ENCODE measurements around the gene CTTNBP2NL.

DNA sequence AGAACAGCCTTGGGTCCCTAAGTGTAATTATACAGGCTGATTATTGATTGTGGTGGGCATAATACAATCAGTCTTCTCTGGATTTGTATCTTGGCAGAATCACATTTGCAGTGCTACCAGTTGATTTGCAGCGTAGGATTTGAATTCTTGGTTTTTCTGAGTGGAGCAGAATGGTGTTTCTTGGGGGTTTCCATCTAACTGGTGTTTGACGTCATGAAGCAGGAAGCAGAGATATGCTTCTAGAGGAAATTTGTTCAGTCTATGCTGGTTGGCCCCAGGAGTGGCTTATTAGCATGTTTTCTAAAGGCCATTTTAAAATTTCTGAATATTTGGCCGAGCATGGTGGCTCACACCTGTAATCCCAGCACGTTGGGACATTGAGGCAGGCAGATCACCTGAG is 3.4 kb downstream of the CTTNBP2NL start:
- TF ChIP-seq POLR2A (IDR thresholded peaks at IDR 0.05; ENCODE audit: low read length) (no peak), GATA1 (IDR thresholded peaks at IDR 0.05; ENCODE audit: low read depth, low read length) (no peak)

All from erythroblast (primary cell).